ENCODE results near the gene CNKSR1. TPM values are rescaled to one million over a fixed set of nuclear protein-coding genes. Genes with fewer than 3 reads are reported as not detected.

Gene CNKSR1
- total RNA-seq, 4 donors from 2014 or later, result 17.8 to 43.3 (median 25.9) TPM

GRCh38 chr1:26184883-26185282 lies 7.6 kb downstream of the CNKSR1 start:
- H3K36me3 ChIP-seq, result peaks cover 0 to 91% (median 3%) of the 10 kb centered on the region in 3 donors
- H3K9me3 ChIP-seq, result no peaks in the 10 kb centered on the region
- H3K27me3 ChIP-seq, result no peaks in the 10 kb centered on the region
- H3K4me3 ChIP-seq, result no peak overlapping the region
- TF ChIP-seq CTCF (IDR thresholded peaks at IDR 0.05) (no peak), POLR2A (IDR thresholded peaks at IDR 0.05) (no peak)
- intact Hi-C loops (cut with DNase I), result no loop called here
- 87 to 100% methylated on average over 3 to 4 of the region's 21 CpGs for whole genome bisulfite sequencing, 2 donors
- no peak for DNase-seq
- no peak overlapping the region for H3K27ac ChIP-seq
- H3K4me1 ChIP-seq, result peaks cover 0 to 26% (median 12%) of the 10 kb centered on the region in 3 donors

- DNase-seq, result no peak
- TF ChIP-seq CTCF (IDR thresholded peaks at IDR 0.05) (no peak), POLR2A (IDR thresholded peaks at IDR 0.05) (no peak)
- Histone ChIP-seq H3K9me3 (no peaks in the 10 kb centered on the region), H3K27me3 (no peaks in the 10 kb centered on the region), H3K27ac (no peak overlapping the region), H3K4me1 (no peaks in the 10 kb centered on the region), H3K36me3 (peaks cover 0 to 70% (median 3%) of the 10 kb centered on the region in 3 donors), H3K4me3 (no peak overlapping the region)
- intact Hi-C loops (cut with DNase I), result no loop called here
- 93 to 100% methylated on average over 3 to 6 of the region's 6 CpGs for WGBS, 2 donors
Measured at GRCh38 chr1:26187882-26188281, 10.6 kb downstream of the CNKSR1 start.

- intact Hi-C loops (cut with DNase I), result no loop called here
Measured at GRCh38 chr1:26188477-26188876, 11.2 kb downstream of the CNKSR1 start.

GRCh38 chr1:26189331-26189730 lies 12.0 kb downstream of the CNKSR1 start:
- TF ChIP-seq POLR2A (IDR thresholded peaks at IDR 0.05) (no peak), CTCF (IDR thresholded peaks at IDR 0.05) (no peak)
- Histone ChIP-seq H3K4me3 (no peak overlapping the region), H3K9me3 (no peaks in the 10 kb centered on the region), H3K27me3 (no peaks in the 10 kb centered on the region), H3K27ac (no peak overlapping the region), H3K4me1 (no peaks in the 10 kb centered on the region), H3K36me3 (peaks cover 0 to 56% (median 0%) of the 10 kb centered on the region in 3 donors)
- intact Hi-C loops (cut with DNase I), result no loop called here
- 56 to 84% methylated on average over 3 to 4 of the region's 6 CpGs for WGBS, 2 donors
- DNase-seq, result no peak

More at GRCh38 chr1:26188477-26188876, 11.2 kb downstream of the CNKSR1 start:
- Histone ChIP-seq H3K27ac (no peak overlapping the region), H3K27me3 (no peaks in the 10 kb centered on the region), H3K4me3 (no peak overlapping the region), H3K4me1 (no peaks in the 10 kb centered on the region), H3K9me3 (no peaks in the 10 kb centered on the region), H3K36me3 (peaks cover 0 to 65% (median 0%) of the 10 kb centered on the region in 3 donors)
- no peak for DNase-seq
- TF ChIP-seq POLR2A (IDR thresholded peaks at IDR 0.05), result no peak
- no peak for TF ChIP-seq CTCF (IDR thresholded peaks at IDR 0.05)
- WGBS, 2 donors, result 100% methylated on average over 1 to 2 of the region's 8 CpGs

- Histone ChIP-seq H3K9me3 (no peaks in the 10 kb centered on the region), H3K36me3 (peaks cover 0 to 51% (median 0%) of the 10 kb centered on the region in 3 donors), H3K27ac (no peak overlapping the region), H3K27me3 (no peaks in the 10 kb centered on the region), H3K4me1 (no peaks in the 10 kb centered on the region), H3K4me3 (no peak overlapping the region)
- TF ChIP-seq CTCF (IDR thresholded peaks at IDR 0.05) (no peak), POLR2A (IDR thresholded peaks at IDR 0.05) (no peak)
- DNase-seq, result no peak
- 56 to 82% methylated on average over 1 to 4 of the region's 7 CpGs for WGBS, 2 donors
- intact Hi-C loops (cut with DNase I), result no loop called here
Measured at GRCh38 chr1:26189751-26190275, 12.5 kb downstream of the CNKSR1 start.
